ENCODE results near the gene KRCC1.

DNA sequence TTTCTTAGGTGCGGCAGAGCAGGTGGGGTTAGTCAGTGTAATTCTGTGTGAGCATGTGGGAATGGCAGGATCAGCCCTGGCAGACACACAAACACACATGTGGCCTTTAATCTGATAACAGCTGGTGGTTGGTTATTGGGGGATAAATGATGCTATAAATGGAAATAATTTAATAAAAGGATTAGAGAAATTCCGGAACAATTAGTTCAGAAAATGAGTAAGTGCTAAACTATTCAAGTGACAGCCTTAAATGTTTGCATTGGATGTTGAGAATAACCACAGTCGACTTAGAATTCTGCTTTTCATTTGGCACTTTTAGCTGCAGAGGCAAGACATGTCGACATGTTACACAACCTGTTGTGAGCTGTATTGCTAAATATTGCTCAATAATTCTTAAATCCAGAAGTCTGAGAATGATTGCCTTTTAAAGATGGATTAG is 19.3 kb upstream of the KRCC1 start:
- TF ChIP-seq, protein P1, sequence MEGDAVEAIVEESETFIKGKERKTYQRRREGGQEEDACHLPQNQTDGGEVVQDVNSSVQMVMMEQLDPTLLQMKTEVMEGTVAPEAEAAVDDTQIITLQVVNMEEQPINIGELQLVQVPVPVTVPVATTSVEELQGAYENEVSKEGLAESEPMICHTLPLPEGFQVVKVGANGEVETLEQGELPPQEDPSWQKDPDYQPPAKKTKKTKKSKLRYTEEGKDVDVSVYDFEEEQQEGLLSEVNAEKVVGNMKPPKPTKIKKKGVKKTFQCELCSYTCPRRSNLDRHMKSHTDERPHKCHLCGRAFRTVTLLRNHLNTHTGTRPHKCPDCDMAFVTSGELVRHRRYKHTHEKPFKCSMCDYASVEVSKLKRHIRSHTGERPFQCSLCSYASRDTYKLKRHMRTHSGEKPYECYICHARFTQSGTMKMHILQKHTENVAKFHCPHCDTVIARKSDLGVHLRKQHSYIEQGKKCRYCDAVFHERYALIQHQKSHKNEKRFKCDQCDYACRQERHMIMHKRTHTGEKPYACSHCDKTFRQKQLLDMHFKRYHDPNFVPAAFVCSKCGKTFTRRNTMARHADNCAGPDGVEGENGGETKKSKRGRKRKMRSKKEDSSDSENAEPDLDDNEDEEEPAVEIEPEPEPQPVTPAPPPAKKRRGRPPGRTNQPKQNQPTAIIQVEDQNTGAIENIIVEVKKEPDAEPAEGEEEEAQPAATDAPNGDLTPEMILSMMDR (IDR thresholded peaks at IDR 0.05), result no peak
- TF ChIP-seq POLR2A (IDR thresholded peaks at IDR 0.05), result no peak
